ENCODE measurements around the gene ASB18. TPM values are rescaled to one million over a fixed set of nuclear protein-coding genes. Genes with fewer than 3 reads are reported as not detected.
A peak's percentile ranks its signal among the peaks of the same experiment; 100 is the strongest.

ASB18 gene
- total RNA-seq, 1 experiment from 2014 or later: not detected

GRCh38 chr2:236180831-236181453, 83.3 kb downstream of the ASB18 start:
- intact Hi-C loops (cut with micrococcal nuclease; ENCODE audit: unreplicated experiment): loop anchor here (2.0 kb wide), 1 partner anchor 402 kb away; no protein-coding TSS in a partner anchor
- H3K27me3 ChIP-seq (ENCODE audit: control insufficient read depth, insufficient read depth, low read length): no peaks in the 10 kb centered on the region
- no peaks in the 10 kb centered on the region for H3K9me3 ChIP-seq (ENCODE audit: control insufficient read depth, insufficient read depth, low read depth, low read length)
- POLR2A ChIA-PET: interaction anchor here (0.6 kb wide), 1 partner anchor 263 kb away, joined by 7 read pairs; no protein-coding TSS in a partner anchor
- TF ChIP-seq CTCF (IDR thresholded peaks at IDR 0.05): peak; percentile 82
- TF ChIP-seq SIN3A (IDR thresholded peaks at IDR 0.05; ENCODE audit: borderline replicate concordance, insufficient read depth, low read depth, low read length): no peak
- in situ Hi-C loops (cut with HindIII; ENCODE audit: low pct_unique_long_range_greater_than_20kb, low sequenced_read_pairs): no loop called here
- ATAC-seq (no peak), DNase-seq (ENCODE audit: low read depth, low spot score) (peak; percentile 47)
- peaks cover 8% of the 10 kb centered on the region for H3K4me1 ChIP-seq (ENCODE audit: control insufficient read depth, insufficient read depth, low read length)
- BruUV-seq (replicated peaks): no TSS peak
- no peak overlapping the region; the same call in 1 of the 2 replicates for H3K27ac ChIP-seq (ENCODE audit: low read length)
- H3K4me3 ChIP-seq (ENCODE audit: low read depth in 2 of 2, low read length in 2 of 2): no peak overlapping the region
- H3K36me3 ChIP-seq (ENCODE audit: control insufficient read depth, insufficient read depth, low read length): no peaks in the 10 kb centered on the region
- CTCF ChIA-PET: interaction anchor here (0.6 to 2.4 kb wide), 4 partner anchors 244 to 415 kb away, joined by 4 to 8 read pairs (median 4); no protein-coding TSS in a partner anchor

GRCh38 chr2:236180076-236180816, 84.0 kb downstream of the ASB18 start:
- no TSS peak for BruUV-seq (replicated peaks)
- CTCF ChIA-PET: interaction anchor here (0.6 to 2.4 kb wide), 6 partner anchors 33 to 414 kb away, joined by 3 to 8 read pairs (median 4); no protein-coding TSS in a partner anchor
- Histone ChIP-seq H3K27me3 (ENCODE audit: control insufficient read depth, insufficient read depth, low read length) (no peaks in the 10 kb centered on the region), H3K9me3 (ENCODE audit: control insufficient read depth, insufficient read depth, low read depth, low read length) (no peaks in the 10 kb centered on the region), H3K36me3 (ENCODE audit: control insufficient read depth, insufficient read depth, low read length) (no peaks in the 10 kb centered on the region), H3K27ac (ENCODE audit: low read length) (peak overlapping the region; percentile 87), H3K4me1 (ENCODE audit: control insufficient read depth, insufficient read depth, low read length) (peaks cover 10% of the 10 kb centered on the region), H3K4me3 (ENCODE audit: low read depth in 2 of 2, low read length in 2 of 2) (peak overlapping the region; percentile 61 to 84)
- POLR2A ChIA-PET: interaction anchor here (0.6 kb wide), 1 partner anchor 263 kb away, joined by 7 read pairs; no protein-coding TSS in a partner anchor
- in situ Hi-C loops (cut with HindIII; ENCODE audit: low pct_unique_long_range_greater_than_20kb, low sequenced_read_pairs) (no loop called here), intact Hi-C loops (cut with micrococcal nuclease; ENCODE audit: unreplicated experiment) (loop anchor here (2.0 kb wide), 1 partner anchor 401 kb away; no protein-coding TSS in a partner anchor)
- TF ChIP-seq POLR2AphosphoS5 (IDR thresholded peaks at IDR 0.05; ENCODE audit: low read depth, low read length) (no peak), SIN3A (IDR thresholded peaks at IDR 0.05; ENCODE audit: borderline replicate concordance, insufficient read depth, low read depth, low read length) (no peak), CTCF (IDR thresholded peaks at IDR 0.05) (no peak), REST (IDR thresholded peaks at IDR 0.05; ENCODE audit: insufficient read depth in 1 of 2, low read depth in 2 of 2, low read length in 1 of 2) (no peak), TCF7L2 (IDR thresholded peaks at IDR 0.05; ENCODE audit: low read depth, low read length) (no peak)
- peak; percentile 64 for DNase-seq (ENCODE audit: low read depth, low spot score)
- no peak for ATAC-seq

Measured in Panc1 (cell line).